GM21723 (cell line): ENCODE results near the gene KISS1R.
"Not testable (repeated sequence)": the region's sequence is repeated elsewhere in the genome, so short reads cannot be mapped to it uniquely, and the experiment has no call there.

Experiments
- ATAC-seq: cut with Tn5 transposase; IDR thresholded peaks from one replicate; pipeline ENCODE4 v1.9.1; 2021; ENCODE audit warnings: mild to moderate bottlenecking, moderate library complexity; ENCODE audit not compliant: unreplicated experiment

Gene KISS1R

GRCh38 chr19:917323-918151, at the start of gene KISS1R:
Gene KISS1R (plus strand): TSS chr19:917333. CDS start chr19:917503, 170 bp downstream.
- ATAC-seq, result no peak

GRCh38 chr19:867855-868457, 49.2 kb upstream of the KISS1R start:
- ATAC-seq, result no peak

- ATAC-seq, result no peak
Measured at GRCh38 chr19:868458-869244, 48.5 kb upstream of the KISS1R start.

DNA sequence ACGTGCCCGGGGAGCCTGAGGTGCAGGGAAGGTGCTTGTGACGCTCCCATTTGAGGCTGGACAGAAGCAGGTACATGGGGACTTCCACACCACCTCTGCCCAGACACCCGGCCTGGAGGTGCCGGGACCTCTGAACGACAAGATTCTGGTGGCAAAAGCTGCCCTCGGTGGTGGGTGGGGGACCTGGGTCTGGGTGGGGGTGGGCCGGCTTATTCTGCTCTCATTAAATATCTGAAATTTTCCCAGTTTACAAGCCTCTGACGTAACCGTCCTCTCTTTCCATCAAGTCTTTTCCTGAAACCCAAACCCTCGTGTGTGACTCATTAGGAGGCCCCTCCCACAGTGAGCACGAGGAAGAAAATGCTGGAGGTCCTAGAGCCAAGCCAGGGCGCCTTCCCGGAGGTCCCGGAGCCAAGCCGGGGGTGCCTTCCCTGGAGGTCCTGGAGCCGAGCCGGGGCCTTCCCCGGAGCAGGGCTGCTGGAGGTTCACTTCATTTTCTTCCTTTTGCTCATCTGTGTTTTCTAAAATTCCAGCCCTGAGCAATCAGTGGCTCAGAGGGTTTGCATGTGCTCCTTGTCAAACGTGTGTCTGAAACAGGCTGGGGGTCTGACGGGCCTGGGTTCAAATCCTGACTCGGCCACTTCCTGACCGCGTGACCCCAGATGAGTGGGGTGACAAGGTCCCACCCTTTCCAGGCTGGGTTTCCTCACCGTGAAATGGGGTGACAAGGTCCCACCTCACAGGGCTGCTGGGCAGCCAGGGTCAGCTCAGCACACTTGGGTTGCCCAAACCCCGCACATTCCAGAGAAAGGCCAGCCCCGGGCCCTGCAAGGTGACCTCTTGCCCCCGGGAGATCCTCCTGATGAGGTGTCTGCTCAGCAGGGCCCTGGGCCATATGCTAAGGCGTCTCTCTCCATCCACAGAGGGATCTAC, 47.6 kb upstream of the KISS1R start:
- no peak for ATAC-seq

DNA sequence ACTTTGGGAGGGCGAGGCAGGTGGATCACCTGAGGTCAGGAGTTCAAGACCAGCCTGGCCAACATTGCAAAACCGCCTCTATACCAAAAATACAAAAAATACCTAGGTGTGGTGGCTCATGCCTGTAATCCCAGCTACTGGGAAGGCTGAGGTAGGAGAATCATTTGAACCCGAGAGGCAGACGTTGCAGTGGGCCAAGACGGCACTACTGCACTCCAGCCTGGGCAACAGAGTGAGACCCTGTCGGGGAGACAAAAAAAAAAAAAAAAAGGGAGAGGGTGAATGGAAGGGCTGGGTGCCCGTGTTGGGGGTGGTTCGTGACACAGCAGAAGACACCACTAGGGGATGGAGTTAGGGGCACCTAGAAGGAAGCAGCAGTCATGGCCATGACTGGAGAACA, 46.8 kb upstream of the KISS1R start:
- ATAC-seq, result no peak

DNA sequence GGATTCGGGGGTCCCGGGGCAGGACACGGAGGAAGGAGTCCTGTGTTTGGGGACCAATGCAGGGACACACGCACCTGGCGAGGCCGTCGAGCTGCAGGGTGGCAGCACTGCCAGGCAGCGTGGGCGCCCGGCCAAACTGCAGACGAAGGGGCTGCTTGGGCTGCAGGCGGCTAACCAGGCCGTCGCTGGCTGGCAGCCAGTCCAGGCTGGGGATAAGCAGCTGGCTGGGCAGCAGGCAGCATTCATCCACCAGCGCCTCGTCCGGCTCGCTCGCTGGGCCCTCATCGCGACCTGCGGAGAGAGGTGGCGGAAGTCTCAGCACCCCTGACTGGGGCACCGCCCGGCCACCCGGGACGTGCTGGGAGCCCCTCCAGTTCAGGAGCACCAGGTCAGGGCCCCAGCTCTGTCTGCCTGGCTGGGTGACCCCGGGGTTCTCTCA, 46.2 kb upstream of the KISS1R start:
- no peak for ATAC-seq

DNA sequence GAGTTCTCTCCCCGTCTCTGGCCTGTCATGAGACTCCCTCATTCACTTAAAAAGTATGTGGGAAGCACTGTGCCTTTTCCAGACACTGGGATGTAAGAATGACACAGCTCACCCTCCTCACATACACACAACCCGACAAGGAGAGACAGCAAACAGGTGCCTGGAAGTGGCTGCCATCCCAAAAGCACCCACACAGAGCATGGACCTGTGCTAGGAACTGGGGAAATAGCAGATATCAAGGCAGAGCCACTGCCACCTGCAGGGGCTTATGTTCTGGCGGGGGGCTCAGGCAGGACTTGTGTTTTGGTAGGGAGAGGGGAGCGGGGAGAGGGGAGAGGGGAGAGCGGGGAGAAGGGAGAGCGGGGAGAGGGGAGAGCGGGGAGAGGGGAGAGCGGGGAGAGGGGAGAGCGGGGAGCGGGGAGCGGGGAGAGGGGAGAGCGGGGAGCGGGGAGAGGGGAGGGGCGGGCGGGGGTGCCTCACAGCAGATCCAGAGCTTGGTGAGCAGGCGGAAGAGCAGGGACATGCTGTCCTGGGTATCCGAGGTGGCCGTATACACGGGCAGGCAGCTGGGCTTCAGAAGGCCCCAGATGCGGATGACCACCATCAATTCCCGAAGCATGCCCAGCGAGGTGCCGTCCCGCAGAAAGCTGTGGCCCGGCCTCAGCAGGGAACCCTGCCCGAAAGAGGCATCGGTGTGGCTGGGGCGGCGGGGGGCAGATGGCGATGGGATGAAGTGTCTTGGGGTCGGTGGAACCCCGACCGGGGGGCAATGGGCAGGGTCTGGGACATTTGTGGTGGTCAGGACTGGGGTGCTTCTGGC, 45.5 kb upstream of the KISS1R start:
- ATAC-seq, result no peak

DNA sequence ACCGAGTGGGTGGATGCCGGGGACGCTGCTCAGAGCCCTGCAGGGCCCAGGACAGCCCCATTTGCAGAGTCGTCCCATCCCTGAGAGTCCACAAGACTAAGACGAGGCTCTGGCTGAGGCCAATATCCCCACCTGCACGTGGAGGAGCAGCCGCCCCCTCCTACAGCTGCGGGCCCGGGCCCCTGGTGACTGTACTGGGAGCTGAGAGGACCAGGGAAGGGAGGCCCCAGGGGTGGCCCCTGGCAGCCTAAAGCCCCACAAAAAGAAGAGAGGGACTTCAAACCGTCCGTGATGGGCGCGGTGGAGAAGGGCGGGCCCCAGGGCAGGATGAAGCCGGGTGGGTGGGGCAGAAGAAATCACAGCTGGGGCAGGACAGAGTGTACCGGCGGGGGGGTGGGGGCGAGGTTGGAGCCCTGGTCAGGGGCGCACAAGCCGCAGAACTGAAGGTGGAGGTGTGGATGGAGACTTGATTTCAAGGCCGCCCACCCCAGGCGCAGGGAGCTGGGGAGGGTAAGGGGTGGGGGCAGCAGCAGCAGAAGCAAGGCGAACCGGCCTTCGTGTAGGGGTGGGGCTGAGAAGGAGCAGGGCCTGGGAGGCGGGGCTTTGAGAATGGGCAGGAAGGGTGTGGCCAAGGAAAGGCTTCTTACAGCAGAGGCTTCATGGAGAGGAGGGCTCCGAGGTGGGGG, 44.7 kb upstream of the KISS1R start:
- ATAC-seq, result peak; percentile 49

DNA sequence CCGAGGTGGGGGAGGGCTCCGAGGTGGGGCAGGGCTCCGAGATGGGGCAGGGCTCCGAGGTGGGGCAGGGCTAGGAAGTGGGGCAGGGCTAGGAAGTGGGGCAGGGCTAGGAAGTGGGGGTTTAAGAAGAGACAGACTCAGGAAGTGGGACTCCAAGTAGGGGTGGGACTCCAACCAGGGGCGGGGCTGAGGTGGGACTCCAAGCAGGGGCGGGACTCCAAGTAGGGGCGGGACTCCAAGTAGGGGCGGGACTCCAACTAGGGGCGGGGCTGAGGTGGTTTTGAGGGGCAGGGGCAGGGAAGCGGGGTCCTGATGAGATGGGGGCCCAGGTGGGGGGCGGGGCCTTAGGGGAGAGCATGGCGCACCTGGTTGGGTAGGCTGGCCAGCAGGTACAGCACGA, 44.0 kb upstream of the KISS1R start:
- no peak for ATAC-seq

DNA sequence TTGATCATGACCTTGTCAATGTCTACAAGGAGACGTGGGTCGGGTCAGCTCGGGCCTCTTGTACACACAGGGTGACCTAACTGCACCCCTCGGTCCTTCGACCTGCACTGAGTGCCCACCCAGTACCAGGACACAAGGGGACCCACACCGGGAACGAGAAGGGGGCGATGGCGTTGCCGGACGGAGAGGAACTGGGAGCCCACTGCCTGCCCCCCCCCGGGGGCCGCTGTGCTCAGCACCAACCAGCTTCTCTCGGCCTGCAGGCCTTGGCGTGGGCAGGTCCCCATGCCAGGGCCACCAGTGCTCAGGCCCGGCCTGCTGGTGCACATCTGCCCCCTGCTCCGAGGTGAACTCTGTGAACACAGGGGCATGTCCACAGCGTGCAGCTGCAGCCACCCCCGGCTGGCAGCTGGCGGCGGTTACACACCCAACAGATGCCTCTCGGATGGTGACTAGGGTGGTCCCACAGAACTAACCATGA, 43.5 kb upstream of the KISS1R start:
- ATAC-seq, result no peak

- ATAC-seq, result no peak
Measured at GRCh38 chr19:875265-875879, 41.8 kb upstream of the KISS1R start.

DNA sequence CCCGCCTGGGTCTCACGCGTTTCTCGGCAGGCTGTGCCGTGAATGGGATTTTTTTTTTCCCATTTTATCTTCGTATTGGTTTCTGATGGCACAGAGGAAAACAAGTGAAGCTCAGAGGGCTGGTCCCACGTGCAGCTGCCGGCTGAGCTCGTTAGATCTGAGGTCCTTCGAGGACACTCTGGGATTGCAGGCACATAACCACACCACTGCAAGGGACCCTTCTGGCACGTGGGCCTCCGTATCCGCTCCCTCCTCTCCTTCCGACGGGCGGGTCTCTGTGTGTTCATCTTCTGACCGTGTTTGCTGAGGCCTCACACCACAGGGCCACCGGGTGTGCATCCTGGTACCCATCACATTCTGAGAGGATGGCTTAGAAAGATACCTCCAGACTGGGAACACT, 41.0 kb upstream of the KISS1R start:
- no peak for ATAC-seq

GRCh38 chr19:876780-877314, 40.3 kb upstream of the KISS1R start:
- ATAC-seq, result no peak

- not testable (repeated sequence) for ATAC-seq
Measured at GRCh38 chr19:877992-878660, 39.0 kb upstream of the KISS1R start.

DNA sequence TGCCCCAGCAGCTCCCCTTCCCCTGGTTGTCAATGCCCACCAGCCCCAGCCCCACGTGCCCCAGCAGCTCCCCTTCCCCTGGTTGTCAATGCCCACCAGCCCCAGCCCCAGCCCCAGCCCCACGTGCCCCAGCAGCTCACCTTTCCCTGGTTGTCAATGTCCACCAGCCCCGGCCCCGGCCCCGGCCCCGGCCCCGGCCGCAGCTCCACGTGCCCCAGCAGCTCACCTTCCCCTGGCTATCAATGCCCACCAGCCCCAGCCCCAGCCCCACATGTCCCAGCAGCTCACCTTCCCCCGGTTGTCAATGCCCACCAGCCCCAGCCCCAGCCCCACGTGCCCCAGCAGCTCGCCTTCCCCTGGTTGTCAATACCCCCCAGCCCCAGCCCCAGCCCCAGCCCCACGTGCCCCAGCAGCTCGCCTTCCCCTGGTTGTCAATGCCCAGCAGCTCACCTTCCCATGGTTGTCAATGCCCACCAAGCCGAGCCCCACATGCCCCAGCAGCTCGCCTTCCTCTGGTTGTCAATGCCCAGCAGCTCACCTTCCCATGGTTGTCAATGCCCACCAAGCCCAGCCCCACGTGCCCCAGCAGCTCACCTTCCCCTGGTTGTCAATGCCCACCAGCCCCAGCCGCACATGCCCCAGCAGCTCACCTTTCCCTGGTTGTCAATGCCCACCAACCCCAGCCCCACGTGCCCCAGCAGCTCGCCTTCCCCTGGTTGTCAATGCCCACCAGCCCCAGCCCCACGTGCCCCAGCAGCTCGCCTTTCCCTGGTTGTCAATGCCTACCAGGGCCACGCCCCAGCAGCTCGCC, 38.2 kb upstream of the KISS1R start:
- not testable (repeated sequence) for ATAC-seq

GRCh38 chr19:879711-880438, 37.3 kb upstream of the KISS1R start:
- no peak for ATAC-seq
